ENCODE data around the gene TRAPPC4.

DNA sequence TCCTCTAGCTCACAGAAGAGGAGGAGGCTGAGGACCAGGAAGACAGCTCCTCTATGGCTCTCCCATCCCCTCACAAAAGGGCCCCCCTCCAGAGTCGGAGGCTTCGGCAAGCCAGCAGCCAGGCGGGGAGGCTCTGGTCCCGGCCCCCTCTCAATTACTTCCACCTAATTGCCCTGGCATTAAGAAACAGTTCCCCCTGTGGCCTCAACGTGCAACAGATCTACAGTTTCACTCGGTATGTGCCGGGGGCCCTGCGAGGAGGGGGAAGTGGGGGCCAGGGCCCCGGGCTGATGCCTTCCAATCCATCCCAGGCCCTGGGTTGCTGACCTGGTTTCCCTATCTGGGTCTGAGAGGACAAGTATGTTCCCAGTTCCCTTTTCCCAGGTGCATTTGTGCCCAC lies 39.1 kb upstream of the TRAPPC4 start:
- TF ChIP-seq POLR2A (IDR thresholded peaks at IDR 0.05): no peak
- TF ChIP-seq, protein P1, sequence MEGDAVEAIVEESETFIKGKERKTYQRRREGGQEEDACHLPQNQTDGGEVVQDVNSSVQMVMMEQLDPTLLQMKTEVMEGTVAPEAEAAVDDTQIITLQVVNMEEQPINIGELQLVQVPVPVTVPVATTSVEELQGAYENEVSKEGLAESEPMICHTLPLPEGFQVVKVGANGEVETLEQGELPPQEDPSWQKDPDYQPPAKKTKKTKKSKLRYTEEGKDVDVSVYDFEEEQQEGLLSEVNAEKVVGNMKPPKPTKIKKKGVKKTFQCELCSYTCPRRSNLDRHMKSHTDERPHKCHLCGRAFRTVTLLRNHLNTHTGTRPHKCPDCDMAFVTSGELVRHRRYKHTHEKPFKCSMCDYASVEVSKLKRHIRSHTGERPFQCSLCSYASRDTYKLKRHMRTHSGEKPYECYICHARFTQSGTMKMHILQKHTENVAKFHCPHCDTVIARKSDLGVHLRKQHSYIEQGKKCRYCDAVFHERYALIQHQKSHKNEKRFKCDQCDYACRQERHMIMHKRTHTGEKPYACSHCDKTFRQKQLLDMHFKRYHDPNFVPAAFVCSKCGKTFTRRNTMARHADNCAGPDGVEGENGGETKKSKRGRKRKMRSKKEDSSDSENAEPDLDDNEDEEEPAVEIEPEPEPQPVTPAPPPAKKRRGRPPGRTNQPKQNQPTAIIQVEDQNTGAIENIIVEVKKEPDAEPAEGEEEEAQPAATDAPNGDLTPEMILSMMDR (IDR thresholded peaks at IDR 0.05): no peak
